SHP77 treated with DMSO at 0.1 percent for 48 hours (cell line): ENCODE data around the gene KRTAP10-12.
A peak's percentile ranks its signal among the peaks of the same experiment; 100 is the strongest.

Source experiments
- DNase-seq: peaks from one replicate; lab custom pipeline; 2025; lab: John Stamatoyannopoulos, UW

Gene KRTAP10-12

GRCh38 chr21:44734026-44734745 is 37.2 kb downstream of the KRTAP10-12 start:
- DNase-seq, result no peak

GRCh38 chr21:44734841-44735240 is 37.9 kb downstream of the KRTAP10-12 start:
- DNase-seq, result no peak

- DNase-seq, result peak; percentile 21
Measured at GRCh38 chr21:44735821-44736220, 38.8 kb downstream of the KRTAP10-12 start.

- DNase-seq, result peak; percentile 90
Measured at GRCh38 chr21:44736291-44737004, 39.5 kb downstream of the KRTAP10-12 start.

GRCh38 chr21:44737706-44738354 is 40.9 kb downstream of the KRTAP10-12 start:
- no peak for DNase-seq

- no peak for DNase-seq
Measured at GRCh38 chr21:44738621-44739020, 41.6 kb downstream of the KRTAP10-12 start.

- no peak for DNase-seq
Measured at GRCh38 chr21:44739316-44739715, 42.3 kb downstream of the KRTAP10-12 start.

- DNase-seq, result no peak
Measured at GRCh38 chr21:44740742-44741141, 43.8 kb downstream of the KRTAP10-12 start.

- DNase-seq, result no peak
Measured at GRCh38 chr21:44741921-44742320, 44.9 kb downstream of the KRTAP10-12 start.

GRCh38 chr21:44742418-44743153 is 45.6 kb downstream of the KRTAP10-12 start:
- DNase-seq, result peak; percentile 51
